Fibroblast of the aortic adventitia (primary cell): Measurements from ENCODE around the gene DISC1. TPM values are rescaled to one million over a fixed set of nuclear protein-coding genes. Genes with fewer than 3 reads are reported as not detected.

Experiments used
- DNase-seq: peaks from one replicate; pipeline ENCODE4 v3.0.0-alpha.2; 2010; ENCODE audit warnings: low read depth
- H3K4me3 ChIP-seq: 2 replicates; pipeline ENCODE4 v1.5.1; 2011; ENCODE audit warnings: low read depth, mild to moderate bottlenecking, control low read depth, low read length, moderate library complexity
- total RNA-seq: library from RNA; depleted of rRNA; stranded (reverse); fragments of >200 nt; gene quantifications from 2 replicates; pipeline ENCODE4 v1.2.3, GENCODE V29; 2012; ENCODE audit warnings: low replicate concordance
- TF ChIP-seq, protein P1 (sequence below): IDR thresholded peaks from 2 replicates; pipeline ENCODE4 v1.5.1; 2011; ENCODE audit warnings: mild to moderate bottlenecking, low read length, control low read depth, inconsistent platforms; ENCODE audit not compliant: insufficient read depth

Gene DISC1
- total RNA-seq, 1 donor, result 4.7 TPM

DNA sequence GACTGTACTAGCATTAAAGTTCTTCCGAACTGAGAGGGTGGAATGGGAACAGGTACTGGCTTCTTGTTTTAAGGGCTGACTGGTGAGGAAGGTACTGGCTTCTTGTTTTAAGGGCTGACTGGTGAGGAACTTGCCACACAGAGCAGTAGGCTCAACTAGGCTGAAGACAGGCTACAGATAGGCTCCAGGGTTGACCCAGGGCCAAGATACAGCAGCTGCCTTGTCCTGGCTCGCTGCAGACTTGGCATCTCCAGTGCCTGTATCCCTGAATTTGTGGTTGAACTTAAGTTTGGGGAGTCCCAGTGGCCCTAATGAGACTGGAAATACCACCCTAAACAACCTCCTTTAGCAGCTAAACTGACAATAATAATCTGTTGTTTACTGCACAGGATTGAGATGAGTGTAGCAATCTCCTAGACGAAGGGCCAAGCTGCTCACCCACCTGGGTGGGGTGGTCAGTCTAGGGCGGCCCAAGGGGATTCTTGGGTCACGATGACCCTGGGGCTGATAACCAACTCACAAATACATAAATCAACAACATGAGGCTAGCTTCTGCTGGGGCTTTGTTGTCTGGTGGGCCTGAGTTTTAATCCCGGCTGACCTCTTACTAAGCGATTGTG, 227.1 kb downstream of the DISC1 start:
- TF ChIP-seq, protein P1, sequence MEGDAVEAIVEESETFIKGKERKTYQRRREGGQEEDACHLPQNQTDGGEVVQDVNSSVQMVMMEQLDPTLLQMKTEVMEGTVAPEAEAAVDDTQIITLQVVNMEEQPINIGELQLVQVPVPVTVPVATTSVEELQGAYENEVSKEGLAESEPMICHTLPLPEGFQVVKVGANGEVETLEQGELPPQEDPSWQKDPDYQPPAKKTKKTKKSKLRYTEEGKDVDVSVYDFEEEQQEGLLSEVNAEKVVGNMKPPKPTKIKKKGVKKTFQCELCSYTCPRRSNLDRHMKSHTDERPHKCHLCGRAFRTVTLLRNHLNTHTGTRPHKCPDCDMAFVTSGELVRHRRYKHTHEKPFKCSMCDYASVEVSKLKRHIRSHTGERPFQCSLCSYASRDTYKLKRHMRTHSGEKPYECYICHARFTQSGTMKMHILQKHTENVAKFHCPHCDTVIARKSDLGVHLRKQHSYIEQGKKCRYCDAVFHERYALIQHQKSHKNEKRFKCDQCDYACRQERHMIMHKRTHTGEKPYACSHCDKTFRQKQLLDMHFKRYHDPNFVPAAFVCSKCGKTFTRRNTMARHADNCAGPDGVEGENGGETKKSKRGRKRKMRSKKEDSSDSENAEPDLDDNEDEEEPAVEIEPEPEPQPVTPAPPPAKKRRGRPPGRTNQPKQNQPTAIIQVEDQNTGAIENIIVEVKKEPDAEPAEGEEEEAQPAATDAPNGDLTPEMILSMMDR, result no peak
- no peak overlapping the region for H3K4me3 ChIP-seq
- DNase-seq, result no peak

DNA sequence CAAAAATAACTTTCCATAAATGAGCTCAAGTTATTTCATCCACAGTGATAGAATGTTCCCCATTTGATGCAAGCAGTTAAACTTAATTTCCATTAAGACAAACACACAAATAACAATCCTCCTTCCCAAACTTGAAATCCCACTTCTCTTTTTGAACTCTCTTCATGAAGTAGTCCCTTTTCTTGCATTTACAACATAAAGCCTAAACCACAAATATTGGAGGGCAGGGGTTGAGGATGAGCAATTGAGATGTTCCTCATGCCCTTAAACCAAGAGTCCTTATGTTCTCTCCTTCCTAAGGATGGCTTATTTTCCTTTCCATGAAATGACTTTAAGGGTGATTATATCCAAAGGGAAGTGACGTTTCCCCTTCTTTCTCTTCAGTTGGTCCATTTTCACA, 228.8 kb downstream of the DISC1 start:
- TF ChIP-seq, protein P1, result no peak
- DNase-seq, result no peak
- no peak overlapping the region for H3K4me3 ChIP-seq

DNA sequence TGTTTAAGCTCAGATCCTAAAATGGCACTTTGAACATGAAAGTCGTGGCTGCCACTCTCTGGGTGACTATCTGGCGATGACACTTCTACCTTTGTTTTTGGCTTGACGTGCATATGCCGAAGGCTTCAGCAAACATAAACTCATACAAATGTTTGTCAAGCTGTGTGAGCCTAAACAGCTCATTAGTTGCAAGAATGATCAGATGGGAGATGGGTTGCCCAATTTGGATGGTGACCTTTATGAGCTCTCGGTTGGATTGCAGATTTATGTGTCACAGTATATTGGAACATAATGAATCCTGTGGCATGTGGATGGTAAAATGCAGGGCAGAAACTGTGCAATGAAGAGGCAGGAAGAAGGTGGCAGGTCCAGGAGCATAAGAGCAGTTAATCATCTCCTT, 229.3 kb downstream of the DISC1 start:
- no peak overlapping the region for H3K4me3 ChIP-seq
- DNase-seq, result no peak
- TF ChIP-seq, protein P1, result no peak

DNA sequence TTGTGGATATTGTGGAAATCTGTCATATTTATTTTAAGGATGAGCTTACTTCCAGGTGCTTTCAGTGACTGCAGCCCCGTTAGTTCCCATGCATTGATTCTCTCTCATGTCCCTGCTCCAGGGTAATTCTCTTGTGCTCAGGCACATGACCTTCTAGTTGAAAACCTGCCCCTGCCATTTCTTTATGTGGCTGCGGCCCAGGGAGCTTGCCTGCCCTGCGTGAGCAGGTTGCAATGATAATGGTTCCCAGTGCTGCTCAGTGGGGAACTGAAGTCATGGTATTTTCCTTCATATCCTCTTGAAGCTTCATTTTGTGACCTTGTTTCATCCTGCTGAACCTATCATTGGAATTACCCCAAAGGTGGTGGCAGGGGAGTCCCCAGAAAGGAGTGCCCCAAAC, 229.8 kb downstream of the DISC1 start:
- TF ChIP-seq, protein P1, result no peak
- no peak overlapping the region for H3K4me3 ChIP-seq
- DNase-seq, result no peak

DNA sequence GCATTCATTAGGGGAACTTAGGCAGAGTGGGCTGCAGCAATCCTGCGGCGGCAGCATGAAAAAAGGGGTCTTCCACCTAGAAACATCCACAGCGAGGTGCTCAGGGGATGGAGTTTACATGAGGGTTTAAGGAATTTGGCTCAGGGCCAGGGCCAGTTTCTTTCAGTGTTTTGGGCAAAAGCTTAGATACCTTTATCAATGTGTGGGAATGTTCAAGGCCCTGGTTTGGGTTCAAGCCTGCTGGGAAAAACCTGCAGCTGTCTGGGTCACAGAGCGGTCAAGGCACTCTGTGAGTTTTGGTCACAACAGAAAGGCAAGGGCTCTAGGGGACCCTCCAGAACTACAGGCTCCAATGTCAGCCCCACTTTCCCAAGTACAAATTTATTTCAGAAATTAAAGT, 230.3 kb downstream of the DISC1 start:
- H3K4me3 ChIP-seq, result no peak overlapping the region
- TF ChIP-seq, protein P1, result no peak
- no peak for DNase-seq

DNA sequence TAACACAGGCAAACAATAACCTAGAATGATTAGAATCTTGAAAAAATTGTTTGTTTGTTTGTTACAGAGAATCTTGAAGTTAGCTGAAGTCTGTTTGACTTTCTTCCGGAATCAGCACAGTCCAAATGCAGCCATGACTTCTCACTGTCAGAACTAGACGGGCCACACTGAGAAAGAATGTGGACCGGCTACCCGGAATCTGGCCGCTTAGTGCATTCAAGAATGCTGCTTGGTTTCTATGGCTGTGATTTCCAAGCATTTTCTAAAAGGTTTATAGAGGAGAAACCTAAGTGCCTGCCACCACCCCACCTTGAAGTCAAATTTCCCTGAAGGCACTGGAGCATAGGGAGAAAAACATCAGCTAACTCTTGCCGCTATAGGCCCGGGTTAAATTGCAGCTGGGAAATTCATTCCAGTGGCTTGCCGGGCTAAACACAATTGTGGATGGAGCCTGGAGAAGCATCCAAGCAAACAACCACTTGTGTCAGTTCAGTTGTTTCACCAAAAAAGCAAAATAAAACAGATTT, 231.1 kb downstream of the DISC1 start:
- TF ChIP-seq, protein P1, result no peak
- H3K4me3 ChIP-seq, result no peak overlapping the region
- no peak for DNase-seq
